GM12878 (cell line): ENCODE results near the gene RAB3IL1. TPM values are rescaled to one million over a fixed set of nuclear protein-coding genes. Genes with fewer than 3 reads are reported as not detected.

Experiments
- ATAC-seq: fragments of 200-7000 bp; cut with Tn5 transposase; 3 replicates; pipeline ENCODE4 v1.9.1; 2020; ENCODE audit warnings: mild to moderate bottlenecking, moderate library complexity
- BruUV-seq: library from RNA; stranded (reverse); fragments of 400-500 nt; replicated peaks from 2 replicates; lab custom pipeline; 2021; lab: Mats Ljungman, UMichigan
- CTCF ChIA-PET: fragments of 300-600 bp; sonication (Branson Sonifier 250); formaldehyde crosslinking; extraction: SDS; loops from one replicate; lab custom pipeline; 2021; ENCODE audit warnings: inconsistent platforms; lab: Yijun Ruan, JAX
- POLR2A ChIA-PET: fragments of 350-600 bp; formaldehyde crosslinking; extraction: SDS; loops from one replicate; lab custom pipeline; 2021; ENCODE audit warnings: inconsistent platforms; lab: Charles Lee
- RAD21 ChIA-PET: fragments of 300-600 bp; sonication (Branson Sonifier 250); formaldehyde crosslinking; loops from one replicate; lab custom pipeline; 2023; ENCODE audit warnings: antibody characterized with exemption; ENCODE audit not compliant: unreplicated experiment; lab: Charles Lee
- SMC1A ChIA-PET: fragments of 300-600 bp; sonication (Branson Sonifier 250); formaldehyde crosslinking; loops from one replicate; lab custom pipeline; 2023; ENCODE audit not compliant: unreplicated experiment, uncharacterized antibody; lab: Charles Lee
- DNase-seq: peaks from one replicate; pipeline ENCODE4 v3.0.0-alpha.2; 2011; ENCODE audit warnings: low read depth, low spot score
- FAIRE-seq: peaks from 3 replicates; lab custom pipeline; 2011; peaks lifted over from hg19 to GRCh38; lab: Jason Lieb, UNC
- H2AFZ ChIP-seq: 2 replicates; pipeline ENCODE4 v1.6.0; 2011; ENCODE audit warnings: low read depth, low read length, control low read depth; ENCODE audit not compliant: control insufficient read depth
- H3K27ac ChIP-seq: 2 replicates; pipeline ENCODE4 v1.5.1; 2011; ENCODE audit warnings: control low read depth; ENCODE audit not compliant: control insufficient read depth, insufficient read depth
- H3K27me3 ChIP-seq, 2 experiments: replicated peaks in 1 of 2; 2 replicates each; pipeline versions ENCODE4 v1.6.0 to v1.6.1; 2011; ENCODE audit warnings: low read length in 1 of 2; ENCODE audit not compliant: control insufficient read depth in 2 of 2, insufficient read depth in 2 of 2
- H3K36me3 ChIP-seq, 2 experiments: 2 replicates each; pipeline ENCODE4 v1.5.1; 2011; ENCODE audit warnings: low read length in 1 of 2; ENCODE audit not compliant: control insufficient read depth in 2 of 2, insufficient read depth in 2 of 2
- H3K4me1 ChIP-seq: 2 replicates; pipeline ENCODE4 v1.6.1; 2011; ENCODE audit warnings: mild to moderate bottlenecking, low read length, moderate library complexity, mixed read lengths; ENCODE audit not compliant: control insufficient read depth, insufficient read depth
- H3K4me2 ChIP-seq: 2 replicates; pipeline ENCODE4 v1.6.0; 2011; ENCODE audit warnings: control low read depth; ENCODE audit not compliant: control insufficient read depth, insufficient read depth
- H3K4me3 ChIP-seq: fragments of 200-600 bp; sonication (generic); 2 replicates; pipeline ENCODE4 v1.5.1; 2016
- H3K79me2 ChIP-seq: 2 replicates; pipeline ENCODE4 v1.6.0; 2011; ENCODE audit warnings: low read length; ENCODE audit not compliant: control insufficient read depth, insufficient read depth
- H3K9ac ChIP-seq: 2 replicates; pipeline ENCODE4 v1.8.0; 2011; ENCODE audit warnings: low read length, control low read depth, mixed read lengths; ENCODE audit not compliant: control insufficient read depth, insufficient read depth
- H3K9me3 ChIP-seq: replicated peaks from 3 replicates; pipeline ENCODE4 v1.5.1; 2011; ENCODE audit warnings: mild to moderate bottlenecking, low read length; ENCODE audit not compliant: control insufficient read depth, insufficient read depth
- H4K20me1 ChIP-seq: 2 replicates; pipeline ENCODE4 v1.6.0; 2011; ENCODE audit not compliant: control insufficient read depth, insufficient read depth
- EED ChIP-seq: sonication (generic); IDR thresholded peaks from 2 replicates; pipeline ENCODE4 v1.6.1; 2016; ENCODE audit warnings: antibody characterized with exemption, low read depth
- FOS ChIP-seq: IDR thresholded peaks from 3 replicates; pipeline ENCODE4 v1.6.1; 2011; ENCODE audit warnings: borderline replicate concordance; ENCODE audit not compliant: insufficient read length; ENCODE audit errors: extremely low read depth
- HDAC6 ChIP-seq: fragments of 200-600 bp; sonication (generic); IDR thresholded peaks from one replicate; pipeline ENCODE4 v1.8.0; 2017; ENCODE audit warnings: antibody characterized with exemption; ENCODE audit not compliant: unreplicated experiment
- MYC ChIP-seq: IDR thresholded peaks from 2 replicates; pipeline ENCODE4 v1.6.1; 2011; ENCODE audit warnings: mild to moderate bottlenecking, low read length, moderate library complexity, inconsistent platforms; ENCODE audit not compliant: insufficient read depth, insufficient replicate concordance, insufficient read length, severe bottlenecking
- NFXL1 ChIP-seq: fragments of 450-650 bp; IDR thresholded peaks from 2 replicates; pipeline ENCODE4 v1.6.1; 2017; ENCODE audit warnings: antibody characterized with exemption, mild to moderate bottlenecking, borderline replicate concordance
- PAX5 ChIP-seq: IDR thresholded peaks from 2 replicates; pipeline ENCODE4 v1.6.1; 2011; ENCODE audit warnings: low read depth, low read length, borderline replicate concordance
- PML ChIP-seq: IDR thresholded peaks from 2 replicates; pipeline ENCODE4 v1.6.1; 2012; ENCODE audit warnings: low read length, inconsistent platforms
- SMARCA5 ChIP-seq: fragments of 450-650 bp; IDR thresholded peaks from 2 replicates; pipeline ENCODE4 v1.6.1; 2017; ENCODE audit warnings: mild to moderate bottlenecking
- WRNIP1 ChIP-seq: IDR thresholded peaks from 2 replicates; pipeline ENCODE4 v1.6.1; 2011; ENCODE audit warnings: low read depth, low read length, improper control_type of control experiment, borderline replicate concordance
- ZNF24 ChIP-seq: fragments of 450-650 bp; IDR thresholded peaks from 2 replicates; pipeline ENCODE4 v1.6.1; 2017; ENCODE audit warnings: antibody characterized with exemption, mild to moderate bottlenecking
- ZNF384 ChIP-seq: IDR thresholded peaks from 2 replicates; pipeline ENCODE4 v1.6.1; 2012; ENCODE audit warnings: low read depth, mild to moderate bottlenecking, low read length, improper control_type of control experiment, borderline replicate concordance
- ZSCAN29 ChIP-seq: fragments of 450-650 bp; IDR thresholded peaks from 2 replicates; pipeline ENCODE4 v1.6.1; 2017; ENCODE audit warnings: mild to moderate bottlenecking, moderate library complexity
- WGBS: methylation state at CpG from one replicate; pipeline ENCODE4 v1.1.6; 2016; ENCODE audit warnings: low lambda C conversion rate; ENCODE audit not compliant: insufficient replicate concordance, insufficient coverage; ENCODE audit errors: missing lambda C conversion rate; 5-methylcytosine and 5-hydroxymethylcytosine counted together
- in situ Hi-C: fragments of 300-500 bp; cut with MboI; formaldehyde crosslinking; loops from 9 replicates; pipeline ENCODE4 v1.14.3; 2018; ENCODE audit warnings: mixed read lengths
- intact Hi-C: fragments of 100-400 bp; cut with micrococcal nuclease; formaldehyde crosslinking; loops from one replicate; pipeline ENCODE4 v1.14.2; 2022; ENCODE audit not compliant: unreplicated experiment
- polyA plus RNA-seq, 11 experiments: library from polyadenylated mRNA; depleted of rRNA in 4 of 11; unstranded in 6 of 11; stranded (reverse) in 5 of 11; fragments of >200 nt; fragmentation: Nextera tagmentation in 4 of 11; fragmentation: Illumina TruSeq in 1 of 11; extraction: Ambion mirVana in 4 of 11; extraction: Trizol in 1 of 11; gene quantifications; 1 replicate in 1 of 11; 2 replicates in 10 of 11; pipeline versions ENCODE4 v1.2.1 to v1.2.3, GENCODE V29; 2011 to 2016; ENCODE audit warnings: inconsistent platforms in 2 of 11, missing spikeins in 2 of 11, low read depth in 1 of 11
- total RNA-seq, 4 experiments: library from RNA; depleted of rRNA in 3 of 4; stranded (reverse); fragments of >200 nt in 3 of 4; fragmentation: Illumina TruSeq in 1 of 4; extraction: Trizol in 1 of 4; gene quantifications; 2 replicates each; pipeline versions ENCODE4 v1.2.1 to v1.2.3, GENCODE V29; 2013 to 2021

RAB3IL1 gene
- total and polyA plus RNA-seq, 10 of the 15 experiments (the other 5 are each of a cell fraction or from before 2014, with no cell fraction given), result 0.04 TPM; not detected in 9

- ChIA-PET RAD21 (no interaction called here), CTCF (interaction anchor here (1.4 to 1.9 kb wide), 2 partner anchors 16 to 56 kb away, joined by 6 to 8 read pairs; no protein-coding TSS in a partner anchor), SMC1A (no interaction called here), POLR2A (no interaction called here)
- Histone ChIP-seq H3K79me2 (no peaks in the 10 kb centered on the region), H3K9me3 (no peaks in the 10 kb centered on the region), H4K20me1 (no peaks in the 10 kb centered on the region), H3K27ac (no peak overlapping the region), H3K9ac (no peak overlapping the region), H3K4me1 (peaks cover 5% of the 10 kb centered on the region; the same call in 1 of the 2 replicates), H3K36me3 (peaks cover 26 to 45% of the 10 kb centered on the region in 2 experiments), H3K27me3 (no peaks in the 10 kb centered on the region), H3K4me2 (no peak overlapping the region), H3K4me3 (no peak overlapping the region), H2AFZ (no peak overlapping the region)
- WGBS, result 88% methylated on average over 17 of the region's 17 CpGs
- intact Hi-C loops (no loop called here), in situ Hi-C loops (no loop called here)
- ATAC-seq, result no peak
- DNase-seq, result no peak
- TF ChIP-seq PAX5 (no peak), ZSCAN29 (no peak), FOS (no peak), NFXL1 (no peak), ZNF384 (no peak), SMARCA5 (no peak), MYC (no peak), PML (no peak), HDAC6 (no peak), ZNF24 (no peak), EED (no peak), WRNIP1 (no peak)
- no TSS peak for BruUV-seq
- no peak for FAIRE-seq
Measured at GRCh38 chr11:61854206-61854895, 63.0 kb downstream of the RAB3IL1 start.
